HT1080 (cell line): Measurements from ENCODE around the gene HOTAIR. TPM values are rescaled to one million over a fixed set of nuclear protein-coding genes. Genes with fewer than 3 reads are reported as not detected.

Experiments
- DNase-seq: peaks from one replicate; pipeline ENCODE4 v3.0.0-alpha.2; 2015; ENCODE audit warnings: low read depth
- total RNA-seq: library from RNA; depleted of rRNA; stranded (reverse); fragments of >200 nt; shearing (Covaris generic); gene quantifications from 2 replicates; pipeline ENCODE4 v1.2.3, GENCODE V29; 2014

The HOTAIR gene
- total RNA-seq, 1 experiment from 2014 or later: 0.88 TPM

DNA sequence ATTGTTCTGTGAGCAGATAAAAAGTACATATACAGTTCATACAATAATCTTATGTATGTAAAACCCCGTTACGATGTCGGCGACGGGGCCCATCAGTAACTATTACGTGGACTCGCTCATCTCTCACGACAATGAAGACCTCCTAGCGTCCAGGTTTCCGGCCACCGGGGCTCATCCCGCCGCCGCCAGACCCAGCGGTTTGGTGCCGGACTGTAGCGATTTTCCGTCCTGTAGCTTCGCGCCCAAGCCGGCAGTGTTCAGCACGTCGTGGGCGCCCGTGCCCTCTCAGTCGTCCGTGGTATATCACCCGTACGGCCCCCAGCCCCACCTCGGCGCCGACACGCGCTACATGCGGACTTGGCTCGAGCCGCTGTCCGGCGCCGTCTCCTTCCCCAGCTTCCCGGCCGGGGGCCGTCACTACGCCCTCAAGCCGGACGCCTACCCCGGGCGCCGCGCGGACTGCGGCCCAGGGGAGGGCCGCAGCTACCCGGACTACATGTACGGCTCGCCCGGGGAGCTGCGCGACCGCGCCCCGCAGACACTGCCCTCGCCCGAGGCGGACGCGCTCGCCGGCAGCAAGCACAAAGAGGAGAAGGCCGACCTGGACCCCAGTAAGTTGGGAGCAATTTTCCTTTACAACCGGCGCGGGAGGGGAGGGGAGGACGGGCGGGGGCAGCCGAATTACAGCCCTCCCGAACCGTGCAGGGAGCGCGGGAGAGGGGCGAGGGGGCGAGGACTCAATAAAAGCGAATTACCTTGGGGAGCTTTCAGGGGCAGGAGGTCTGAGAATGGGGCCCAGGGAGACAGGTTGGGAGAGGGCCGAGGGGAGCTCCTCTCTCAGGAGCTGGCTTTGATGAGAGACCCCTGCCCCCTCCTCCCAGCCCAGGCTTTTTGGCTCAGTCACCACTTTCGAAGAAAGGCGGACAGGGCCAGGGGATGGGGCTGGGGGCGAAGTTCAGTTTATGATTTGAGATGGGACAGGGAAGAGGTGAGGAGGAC is 25.7 kb upstream of the HOTAIR start, which contains the start of gene HOXC9:
HOXC9 (plus strand) TSS at position 46 of the 999 bp plus-strand sequence; CDS start at position 74, 28 bp downstream.
- DNase-seq: no peak

GRCh38 chr12:53999559-54000115 is 24.9 kb upstream of the HOTAIR start:
- peak; percentile 66 for DNase-seq

DNA sequence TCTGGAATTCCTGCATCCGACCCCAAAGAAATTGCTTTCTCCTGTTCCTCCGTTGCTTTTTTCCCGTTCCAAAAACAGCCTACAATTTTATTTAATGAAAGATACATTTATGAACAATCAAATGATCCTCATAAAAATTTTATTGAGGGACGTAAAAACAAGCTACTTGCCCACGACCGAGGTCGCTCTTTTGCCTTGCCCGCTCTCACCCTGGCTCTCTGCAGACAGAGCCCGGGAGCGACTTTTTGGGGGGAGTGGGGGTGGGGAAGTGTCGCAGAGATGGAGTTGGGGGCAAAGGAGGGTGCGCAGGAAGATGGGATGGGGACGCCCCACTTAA is 24.1 kb upstream of the HOTAIR start:
- DNase-seq: no peak

DNA sequence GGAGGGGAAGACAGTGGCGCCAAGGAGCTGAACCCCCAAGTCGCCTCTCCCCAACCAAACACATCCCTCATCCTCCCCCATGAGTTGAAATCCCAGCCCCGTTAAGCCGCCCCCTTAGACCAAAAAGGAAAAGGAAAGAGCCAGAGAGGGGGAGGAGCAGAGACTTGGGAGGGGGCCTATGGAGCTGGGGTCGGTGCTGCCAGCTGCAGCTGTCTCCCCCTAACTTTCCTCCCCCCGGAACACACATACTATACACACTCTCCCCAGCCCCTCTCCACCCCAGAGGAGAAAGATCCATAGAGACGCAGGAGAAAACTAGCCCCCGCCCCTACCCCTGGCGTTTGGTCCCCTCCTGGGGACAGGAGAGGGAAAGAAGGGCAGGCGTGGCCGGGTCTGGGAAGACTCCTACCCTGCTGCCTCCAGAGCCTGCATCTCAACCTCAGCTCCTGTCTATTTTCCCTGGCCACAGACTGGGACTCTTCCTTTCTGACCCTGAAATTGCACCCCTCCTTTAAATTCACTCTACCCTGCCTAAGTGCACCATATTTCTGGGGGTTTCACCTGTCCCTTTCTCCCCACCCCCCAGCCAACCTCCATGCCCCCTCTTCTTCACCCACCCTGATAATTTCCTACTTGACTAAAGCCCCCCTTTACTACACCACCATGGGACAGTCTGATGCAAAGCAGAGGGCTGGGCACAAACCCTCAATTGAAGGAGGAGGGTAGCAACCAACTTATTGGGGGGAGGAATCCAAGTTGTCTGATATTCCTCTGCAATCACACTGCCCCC is 23.6 kb upstream of the HOTAIR start:
- DNase-seq: no peak

DNA sequence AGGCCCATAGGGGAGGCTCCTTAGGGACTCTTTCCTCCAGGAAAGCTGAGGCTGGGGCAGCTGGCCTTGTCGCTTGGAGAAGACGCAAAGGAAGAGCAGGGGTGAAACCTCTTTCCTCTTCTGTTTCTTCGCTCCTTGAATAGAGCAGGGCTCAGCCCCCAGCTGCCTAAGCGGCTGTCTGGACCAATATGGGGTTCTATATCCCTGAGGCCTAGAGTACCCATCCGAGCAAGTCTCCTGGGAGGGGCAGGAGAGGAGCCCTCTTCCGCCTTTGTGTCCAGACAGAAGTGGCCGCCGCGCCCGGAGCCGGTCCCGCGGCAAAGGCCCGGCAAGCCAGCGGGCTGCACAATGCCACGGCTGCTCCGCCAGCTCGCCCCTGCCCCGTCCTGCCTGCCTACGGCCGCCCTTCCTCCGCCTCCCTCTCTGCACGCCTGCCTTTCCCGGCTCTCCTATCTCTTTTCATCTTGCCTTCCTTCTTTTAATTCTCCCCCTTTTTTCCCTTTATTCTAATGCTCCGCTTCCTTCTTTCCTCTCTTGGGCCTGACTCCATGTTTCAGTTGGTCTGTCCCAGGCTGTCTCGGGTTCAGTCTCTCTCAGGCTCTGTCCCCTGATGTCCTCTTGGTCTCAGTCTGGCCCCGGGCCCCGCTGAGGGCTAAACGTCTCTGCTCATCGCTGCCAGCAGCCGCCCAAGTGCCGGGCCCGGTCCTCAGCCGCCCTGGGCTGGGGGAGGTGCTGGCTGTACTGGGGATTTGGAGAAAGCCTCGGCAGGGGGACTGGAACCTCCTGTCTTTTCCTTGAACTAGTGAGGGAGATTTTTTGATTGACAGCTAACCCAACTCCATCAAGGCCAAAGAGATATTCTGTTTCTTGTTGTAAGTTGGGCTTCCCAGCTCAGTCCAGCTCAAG is 22.7 kb upstream of the HOTAIR start:
- no peak for DNase-seq

DNA sequence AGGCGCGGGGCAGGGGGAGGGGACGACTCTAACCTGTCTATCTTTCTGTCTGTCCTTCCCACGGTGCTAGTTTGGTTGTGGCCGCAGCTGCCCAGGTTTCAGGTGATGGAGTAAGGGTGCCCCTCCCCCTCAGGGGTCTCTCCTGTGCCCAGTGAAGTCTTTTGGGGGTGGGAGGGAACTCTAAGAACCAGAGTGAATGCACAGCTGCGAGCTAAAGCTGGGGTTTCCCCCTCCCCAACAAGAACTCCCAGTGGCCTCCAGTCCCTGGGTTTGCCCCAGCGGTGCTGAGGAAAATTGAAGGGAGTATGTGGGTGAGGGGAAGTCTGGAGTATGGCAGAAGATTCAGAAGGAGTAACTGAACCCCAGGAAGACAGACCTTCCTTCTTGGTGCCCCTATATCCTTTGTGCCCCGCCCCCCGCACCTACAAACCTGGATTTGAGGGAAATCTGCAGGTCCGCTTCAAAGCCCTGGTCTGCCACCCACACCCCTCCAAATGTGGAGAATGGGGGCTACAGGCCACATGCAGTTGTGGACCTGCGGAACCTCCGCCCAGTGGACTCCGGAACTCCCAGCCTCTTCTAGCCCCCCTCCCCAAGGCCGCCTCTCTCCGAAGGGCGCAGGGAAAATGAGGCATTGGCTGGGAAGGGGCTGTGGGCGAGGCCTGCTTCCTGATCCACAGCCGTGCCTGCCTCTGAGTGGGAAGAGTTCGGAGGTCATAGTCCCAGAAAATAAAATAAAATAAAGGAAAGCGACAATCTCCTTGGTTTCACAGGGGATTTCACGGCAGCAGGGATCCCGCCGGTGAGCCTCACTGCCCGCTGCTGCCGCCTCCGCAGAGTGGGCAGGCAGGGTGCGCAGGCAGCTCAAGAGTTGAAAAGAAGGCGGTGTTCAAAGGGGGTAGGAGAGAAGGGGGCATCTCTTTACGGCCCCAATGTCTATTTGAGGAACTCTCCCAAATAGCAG is 21.8 kb upstream of the HOTAIR start:
- no peak for DNase-seq

GRCh38 chr12:53995378-53996239 is 20.9 kb upstream of the HOTAIR start:
- peak; percentile 79 for DNase-seq

GRCh38 chr12:53995002-53995377 is 20.2 kb upstream of the HOTAIR start:
- no peak for DNase-seq

DNA sequence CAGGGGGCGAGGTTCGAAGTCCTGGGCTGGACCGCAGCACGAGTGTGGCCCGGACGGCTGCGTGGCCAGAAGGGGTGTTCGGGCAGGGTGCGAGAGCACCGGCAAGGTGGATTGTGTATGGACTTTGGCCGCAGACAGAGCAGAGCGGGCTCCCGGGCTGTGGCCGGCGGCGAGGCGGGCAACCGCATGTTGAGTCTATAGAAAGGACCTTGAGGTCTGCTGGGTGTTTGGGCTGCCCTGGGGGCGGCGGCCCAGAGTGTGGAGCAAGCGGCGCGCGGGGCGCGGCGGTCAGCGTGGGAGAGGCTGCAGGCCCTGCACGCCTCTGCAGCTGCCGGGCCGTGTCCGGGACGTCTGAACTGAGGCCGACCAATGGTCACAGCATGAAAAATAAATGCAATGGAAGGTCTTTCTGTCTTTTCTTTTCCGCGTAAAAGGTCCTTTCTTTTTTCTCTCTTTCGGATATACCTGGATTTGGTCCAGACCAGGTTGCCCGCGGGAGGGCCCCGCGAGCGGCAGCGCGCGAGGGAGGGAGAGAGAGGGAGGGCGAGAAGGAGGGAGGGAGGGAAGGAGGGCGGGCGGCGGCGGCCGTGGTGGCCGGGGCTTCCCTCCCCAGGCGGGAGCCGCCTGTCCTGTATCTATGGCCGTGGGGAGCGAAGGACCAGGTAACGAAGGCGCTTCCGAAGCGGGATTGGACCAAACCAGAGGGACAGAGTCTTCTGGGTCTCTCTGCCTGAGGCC is 19.7 kb upstream of the HOTAIR start:
- DNase-seq: no peak

DNA sequence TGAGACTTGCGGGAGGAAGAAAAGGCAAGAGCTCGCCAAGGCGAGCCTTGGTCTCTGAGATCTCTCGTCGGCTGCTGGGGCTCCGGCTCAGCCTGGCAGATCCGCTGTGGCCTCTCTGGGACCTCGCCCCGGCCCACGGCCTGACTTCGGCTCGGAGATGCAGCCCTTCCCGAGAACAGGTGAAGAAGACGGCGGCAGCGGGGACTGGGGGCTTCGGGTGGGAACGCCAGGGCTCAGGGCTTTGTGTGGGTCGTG is 19.2 kb upstream of the HOTAIR start:
- no peak for DNase-seq

GRCh38 chr12:53993162-53994008 is 18.6 kb upstream of the HOTAIR start:
- no peak for DNase-seq

DNA sequence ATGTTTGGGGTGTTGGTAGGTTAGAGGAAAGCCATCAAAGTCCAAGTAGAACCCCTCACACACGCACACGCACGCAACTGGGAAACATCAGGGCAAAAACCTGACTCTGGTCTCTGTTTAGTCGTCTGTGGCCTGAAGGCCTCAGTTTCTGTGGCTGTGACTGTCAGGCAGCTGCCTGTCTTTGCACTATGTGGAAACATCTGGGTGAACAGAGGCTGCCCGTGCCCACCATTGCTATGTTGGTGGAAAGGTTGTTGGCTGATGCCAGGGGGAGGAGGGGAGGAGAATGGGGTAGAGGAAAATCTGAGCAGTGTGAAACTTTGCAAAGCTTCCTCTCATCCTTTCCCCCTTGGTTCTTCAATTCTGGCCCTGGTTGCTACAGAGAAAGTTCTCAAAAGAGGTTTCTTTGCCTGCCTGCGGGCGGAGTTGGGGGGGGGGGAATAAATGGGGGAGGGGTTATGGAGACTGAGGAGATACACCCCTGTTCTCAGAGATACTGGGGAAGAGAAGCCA is 17.7 kb upstream of the HOTAIR start:
- no peak for DNase-seq

DNA sequence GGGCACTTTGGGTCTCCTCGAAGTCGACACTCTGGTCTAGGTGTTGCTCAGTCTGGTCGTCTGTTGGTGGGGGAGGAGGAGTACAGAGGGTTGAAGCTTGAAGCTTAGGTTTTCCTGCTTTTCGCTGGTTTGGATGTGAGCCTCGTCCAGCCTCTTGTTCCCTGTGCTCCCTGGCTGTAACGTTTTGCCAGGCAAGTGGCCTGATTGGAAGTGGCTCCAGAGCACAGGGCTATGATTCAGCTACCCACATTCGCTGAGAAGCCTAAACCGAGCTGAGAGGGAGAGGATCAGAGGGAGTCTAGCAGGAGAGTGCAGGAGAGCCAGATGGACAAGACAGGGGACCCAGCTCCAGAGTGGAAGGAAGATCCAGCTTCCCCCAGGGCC is 16.3 kb upstream of the HOTAIR start:
- DNase-seq: no peak

DNA sequence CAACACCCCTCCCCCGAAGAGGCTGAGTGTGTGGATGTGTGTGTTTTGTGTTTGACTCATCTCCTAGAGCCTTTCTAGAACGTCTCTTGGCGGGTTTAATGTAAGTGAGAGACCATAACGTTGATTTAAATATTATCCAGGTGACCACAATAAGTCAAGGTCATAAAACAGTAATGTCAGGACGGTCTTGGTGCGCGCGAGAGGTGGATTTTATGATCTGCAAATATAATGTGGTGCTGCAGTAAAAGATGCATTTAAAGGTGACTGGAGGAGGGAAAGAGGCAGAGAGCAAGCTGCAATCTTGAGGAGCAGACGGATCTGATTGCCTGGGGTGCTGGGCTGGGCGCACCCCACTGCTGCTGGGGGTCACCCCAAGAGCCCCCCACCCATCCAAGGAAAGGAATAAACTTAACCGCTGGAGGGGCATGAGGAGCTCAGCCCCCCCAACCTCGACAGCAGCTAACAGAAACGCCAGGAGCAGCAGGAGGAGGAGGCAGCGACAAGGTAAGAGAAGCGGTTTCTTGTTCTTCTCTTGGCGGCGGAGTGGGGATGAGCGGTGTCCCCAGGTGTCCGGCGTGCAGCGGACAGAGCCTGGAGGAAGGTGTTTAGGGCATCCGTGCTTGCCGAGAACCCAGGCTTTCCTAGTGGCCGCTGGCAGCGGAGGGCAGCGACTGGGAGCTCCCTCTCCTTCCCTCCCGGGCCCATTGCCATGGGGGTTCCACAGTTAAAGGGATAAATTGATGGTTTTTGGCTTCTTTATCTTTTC is 15.7 kb upstream of the HOTAIR start:
- DNase-seq: no peak

DNA sequence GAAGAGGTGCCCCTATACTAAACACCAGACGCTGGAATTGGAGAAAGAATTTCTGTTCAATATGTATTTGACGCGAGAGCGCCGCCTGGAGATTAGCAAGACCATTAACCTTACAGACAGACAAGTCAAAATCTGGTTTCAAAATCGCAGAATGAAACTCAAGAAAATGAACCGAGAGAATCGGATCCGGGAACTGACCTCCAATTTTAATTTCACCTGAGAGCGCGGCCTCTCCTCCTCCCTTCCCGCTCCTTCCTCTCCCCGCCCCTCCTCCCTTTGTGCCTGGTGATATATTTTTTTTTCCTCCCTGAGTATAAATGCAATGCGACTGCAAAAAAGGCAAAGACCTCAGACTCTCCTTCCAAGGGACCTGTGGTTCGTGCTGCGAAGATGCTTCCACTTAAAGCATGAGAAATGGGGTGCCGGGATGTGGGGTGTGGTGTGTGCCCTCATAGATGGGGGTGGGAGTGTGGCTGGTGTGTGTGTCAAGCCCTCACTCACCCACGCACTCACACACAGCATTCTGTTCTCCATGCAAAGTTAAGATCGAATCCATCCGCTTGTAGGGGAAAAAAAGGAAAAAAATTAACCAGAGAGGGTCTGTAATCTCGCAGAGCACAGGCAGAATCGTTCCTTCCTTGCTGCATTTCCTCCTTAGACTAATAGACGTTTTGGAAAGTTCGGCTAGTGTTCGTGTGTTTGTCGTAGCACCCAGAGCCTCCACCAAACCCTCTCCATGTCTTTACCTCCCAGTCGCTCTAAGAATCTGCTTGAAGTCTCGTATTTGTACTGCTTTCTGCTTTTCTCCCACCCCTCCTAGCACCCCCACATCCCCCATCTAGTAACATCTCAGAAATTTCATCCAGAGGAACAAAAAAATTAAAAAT is 14.7 kb upstream of the HOTAIR start:
- DNase-seq: no peak
